GM21723 (cell line): ENCODE measurements around the gene CRY1.
"Not testable (repeated sequence)": the region's sequence is repeated elsewhere in the genome, so short reads cannot be mapped to it uniquely, and the experiment has no call there.

Source experiments
- ATAC-seq: cut with Tn5 transposase; IDR thresholded peaks from one replicate; pipeline ENCODE4 v1.9.1; 2021; ENCODE audit warnings: mild to moderate bottlenecking, moderate library complexity; ENCODE audit not compliant: unreplicated experiment

The CRY1 gene

GRCh38 chr12:107073266-107073665 lies 20.1 kb downstream of the CRY1 start:
- not testable (repeated sequence) for ATAC-seq

- no peak for ATAC-seq
These were observed 26.7 kb downstream of the CRY1 start for GRCh38 chr12:107066691-107067090.

GRCh38 chr12:107064687-107065086 lies 28.7 kb downstream of the CRY1 start:
- ATAC-seq, result no peak

GRCh38 chr12:107064243-107064642 lies 29.1 kb downstream of the CRY1 start:
- no peak for ATAC-seq

GRCh38 chr12:107058190-107058589 lies 35.2 kb downstream of the CRY1 start:
- ATAC-seq, result no peak

GRCh38 chr12:107057071-107057834 lies 36.1 kb downstream of the CRY1 start:
- ATAC-seq, result no peak

- ATAC-seq, result no peak
These were observed 39.6 kb downstream of the CRY1 start for GRCh38 chr12:107053709-107054108.

GRCh38 chr12:107045186-107045585 lies 48.2 kb downstream of the CRY1 start:
- ATAC-seq, result no peak

GRCh38 chr12:107042801-107043200 lies 50.5 kb downstream of the CRY1 start:
- ATAC-seq, result no peak

GRCh38 chr12:107035733-107036132 lies 57.6 kb downstream of the CRY1 start:
- ATAC-seq, result no peak

- no peak for ATAC-seq
These were observed 59.3 kb downstream of the CRY1 start for GRCh38 chr12:107033758-107034739.

GRCh38 chr12:107032266-107032665 lies 61.1 kb downstream of the CRY1 start:
- no peak for ATAC-seq

- no peak for ATAC-seq
These were observed 62.3 kb downstream of the CRY1 start for GRCh38 chr12:107031061-107031460.

- no peak for ATAC-seq
These were observed 64.3 kb downstream of the CRY1 start for GRCh38 chr12:107029081-107029480.

GRCh38 chr12:107027636-107028053 lies 65.7 kb downstream of the CRY1 start:
- ATAC-seq, result no peak

GRCh38 chr12:107026806-107027635 lies 66.3 kb downstream of the CRY1 start:
- ATAC-seq, result no peak

- ATAC-seq, result not testable (repeated sequence)
These were observed 67.0 kb downstream of the CRY1 start for GRCh38 chr12:107026356-107026755.

- no peak for ATAC-seq
These were observed 67.7 kb downstream of the CRY1 start for GRCh38 chr12:107025671-107026070.

- ATAC-seq, result no peak
These were observed 73.8 kb downstream of the CRY1 start for GRCh38 chr12:107019546-107019945.

- ATAC-seq, result no peak
These were observed 76.3 kb downstream of the CRY1 start for GRCh38 chr12:107017042-107017441.

GRCh38 chr12:107014055-107014454 lies 79.3 kb downstream of the CRY1 start:
- no peak for ATAC-seq
